ACC112 (cell line): ENCODE data around the gene NTRK2.

Experiments
- H2AFZ ChIP-seq: fragments of 200-600 bp; sonication (generic); one replicate; pipeline ENCODE4 v1.6.0; 2017; ENCODE audit warnings: antibody characterized with exemption, low read length; ENCODE audit not compliant: unreplicated experiment
- H3K27ac ChIP-seq: fragments of 200-600 bp; sonication (generic); 2 replicates; pipeline ENCODE4 v1.5.1; 2014; ENCODE audit warnings: low read depth, mild to moderate bottlenecking, antibody characterized with exemption, low read length, moderate library complexity
- H3K27me3 ChIP-seq: fragments of 200-600 bp; sonication (generic); 2 replicates; pipeline ENCODE4 v1.6.1; 2014; ENCODE audit warnings: mild to moderate bottlenecking, antibody characterized with exemption, low read length, moderate library complexity, mixed read lengths; ENCODE audit not compliant: insufficient read depth
- H3K36me3 ChIP-seq: fragments of 200-600 bp; sonication (generic); 2 replicates; pipeline ENCODE4 v1.6.1; 2016; ENCODE audit warnings: mild to moderate bottlenecking, antibody characterized with exemption, low read length, moderate library complexity, mixed read lengths; ENCODE audit not compliant: insufficient read depth
- H3K4me1 ChIP-seq: fragments of 200-600 bp; sonication (generic); one replicate; pipeline ENCODE4 v1.6.1; 2016; ENCODE audit warnings: low read length, mixed read lengths; ENCODE audit not compliant: insufficient read depth, unreplicated experiment, control insufficient read depth
- H3K4me3 ChIP-seq: fragments of 200-600 bp; sonication (generic); 2 replicates; pipeline ENCODE4 v1.5.1; 2014; ENCODE audit warnings: mild to moderate bottlenecking, low read depth, low read length
- H3K79me2 ChIP-seq: fragments of 200-600 bp; sonication (generic); one replicate; pipeline ENCODE4 v1.6.0; 2016; ENCODE audit warnings: low read length; ENCODE audit not compliant: control insufficient read depth, unreplicated experiment, insufficient read depth

NTRK2 gene

DNA sequence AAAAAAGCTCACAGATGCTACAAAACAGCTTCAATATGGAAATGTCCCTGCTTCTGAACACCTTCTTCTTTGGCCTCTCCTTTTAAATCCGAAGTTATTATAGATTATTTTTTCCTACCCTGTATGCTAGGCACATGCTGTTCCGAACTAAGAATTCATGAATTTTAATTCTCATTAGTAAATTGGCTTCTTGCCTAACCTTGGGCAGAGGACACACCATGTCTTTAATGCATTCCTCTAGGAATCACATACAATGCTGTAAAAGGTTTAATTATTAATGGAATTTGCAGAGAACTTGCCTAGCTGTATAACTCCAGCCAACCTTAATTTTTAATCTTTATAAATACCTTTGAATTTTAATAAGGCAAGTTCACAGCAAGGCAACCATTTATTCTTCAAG is 234.4 kb downstream of the NTRK2 start:
- no peaks in the 10 kb centered on the region for H3K4me1 ChIP-seq
- H3K79me2 ChIP-seq: no peaks in the 10 kb centered on the region
- no peak overlapping the region for H2AFZ ChIP-seq
- no peak overlapping the region for H3K4me3 ChIP-seq
- H3K36me3 ChIP-seq: no peaks in the 10 kb centered on the region
- no peak overlapping the region for H3K27ac ChIP-seq
- H3K27me3 ChIP-seq: no peaks in the 10 kb centered on the region

GRCh38 chr9:84916769-84917168 is 247.2 kb downstream of the NTRK2 start:
- no peak overlapping the region for H2AFZ ChIP-seq
- H3K79me2 ChIP-seq: no peaks in the 10 kb centered on the region
- no peak overlapping the region for H3K4me3 ChIP-seq
- no peaks in the 10 kb centered on the region for H3K36me3 ChIP-seq
- no peak overlapping the region for H3K27ac ChIP-seq
- H3K4me1 ChIP-seq: no peaks in the 10 kb centered on the region
- H3K27me3 ChIP-seq: no peaks in the 10 kb centered on the region

GRCh38 chr9:84917366-84918070 is 248.0 kb downstream of the NTRK2 start:
- Histone ChIP-seq H3K79me2 (no peaks in the 10 kb centered on the region), H3K27ac (no peak overlapping the region), H3K27me3 (no peaks in the 10 kb centered on the region), H3K4me1 (no peaks in the 10 kb centered on the region), H3K36me3 (no peaks in the 10 kb centered on the region), H2AFZ (no peak overlapping the region), H3K4me3 (no peak overlapping the region)

GRCh38 chr9:84919440-84919839 is 249.9 kb downstream of the NTRK2 start:
- H2AFZ ChIP-seq: no peak overlapping the region
- no peaks in the 10 kb centered on the region for H3K27me3 ChIP-seq
- no peaks in the 10 kb centered on the region for H3K79me2 ChIP-seq
- H3K36me3 ChIP-seq: no peaks in the 10 kb centered on the region
- H3K4me3 ChIP-seq: no peak overlapping the region
- H3K27ac ChIP-seq: no peak overlapping the region
- H3K4me1 ChIP-seq: no peaks in the 10 kb centered on the region

- Histone ChIP-seq H3K27ac (no peak overlapping the region), H3K79me2 (no peaks in the 10 kb centered on the region), H2AFZ (no peak overlapping the region), H3K27me3 (no peaks in the 10 kb centered on the region), H3K4me3 (no peak overlapping the region), H3K4me1 (no peaks in the 10 kb centered on the region), H3K36me3 (no peaks in the 10 kb centered on the region)
Observed at GRCh38 chr9:84921175-84921574, 251.6 kb downstream of the NTRK2 start.

- no peak overlapping the region for H3K4me3 ChIP-seq
- no peaks in the 10 kb centered on the region for H3K36me3 ChIP-seq
- no peak overlapping the region for H2AFZ ChIP-seq
Observed at GRCh38 chr9:84922051-84922450, 252.5 kb downstream of the NTRK2 start.

GRCh38 chr9:84924266-84924665 is 254.7 kb downstream of the NTRK2 start:
- Histone ChIP-seq H2AFZ (no peak overlapping the region), H3K27ac (no peak overlapping the region), H3K27me3 (no peaks in the 10 kb centered on the region), H3K4me1 (no peaks in the 10 kb centered on the region), H3K79me2 (no peaks in the 10 kb centered on the region), H3K4me3 (no peak overlapping the region), H3K36me3 (no peaks in the 10 kb centered on the region)

More at GRCh38 chr9:84922051-84922450, 252.5 kb downstream of the NTRK2 start:
- Histone ChIP-seq H3K27ac (no peak overlapping the region), H3K79me2 (no peaks in the 10 kb centered on the region), H3K27me3 (no peaks in the 10 kb centered on the region), H3K4me1 (no peaks in the 10 kb centered on the region)

DNA sequence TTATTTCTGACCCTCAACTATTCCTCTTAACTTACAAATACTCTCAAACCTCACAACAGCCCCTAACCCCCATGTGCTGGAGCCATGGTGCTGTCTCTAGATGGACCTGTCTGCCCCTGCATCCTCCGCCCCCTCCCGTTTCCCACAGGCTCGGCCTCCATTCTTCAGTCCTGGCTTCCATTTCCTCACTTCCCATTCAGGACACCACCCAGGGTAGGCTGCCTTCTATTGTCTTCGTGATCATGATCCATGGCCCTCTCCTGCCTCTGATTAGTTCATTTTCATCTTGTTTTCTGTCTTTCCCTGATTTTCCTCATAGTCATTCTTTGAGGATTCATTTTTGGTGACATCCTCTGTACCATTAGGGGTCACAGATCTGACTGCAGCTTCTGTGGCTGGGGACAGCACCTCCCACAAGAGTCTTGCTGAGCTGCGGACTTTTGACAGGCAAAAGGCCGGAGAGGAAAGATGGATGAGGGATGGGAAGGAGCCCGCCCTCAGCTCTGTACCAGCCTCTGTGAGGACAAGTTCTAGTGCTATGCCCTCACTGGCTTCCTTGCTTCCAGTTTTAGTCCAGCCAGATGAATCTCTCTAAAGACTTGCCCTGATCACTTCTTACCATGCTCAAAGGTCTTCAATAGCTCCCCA is 255.8 kb downstream of the NTRK2 start:
- H2AFZ ChIP-seq: no peak overlapping the region
- no peak overlapping the region for H3K27ac ChIP-seq
- no peaks in the 10 kb centered on the region for H3K79me2 ChIP-seq
- no peak overlapping the region for H3K4me3 ChIP-seq
- no peaks in the 10 kb centered on the region for H3K4me1 ChIP-seq
- no peaks in the 10 kb centered on the region for H3K36me3 ChIP-seq
- no peaks in the 10 kb centered on the region for H3K27me3 ChIP-seq

DNA sequence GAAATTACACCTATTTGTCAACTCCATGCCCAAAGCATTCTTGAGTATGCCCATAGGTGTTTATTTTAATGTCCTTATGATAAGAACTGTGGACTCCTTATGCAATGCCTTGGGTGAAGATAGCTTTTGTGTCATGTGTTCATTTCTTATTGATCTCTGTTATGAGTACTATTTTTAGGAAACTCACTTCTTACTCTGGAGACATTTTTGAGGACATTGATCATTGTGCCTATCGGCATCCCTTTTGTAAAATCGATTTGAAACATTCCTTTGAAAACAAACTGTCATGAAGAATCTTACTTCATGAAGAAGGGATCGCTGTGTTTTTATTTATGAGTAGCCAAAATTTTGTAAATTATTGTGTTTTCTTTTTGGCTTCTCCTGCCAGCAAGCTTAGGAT is 257.3 kb downstream of the NTRK2 start:
- H3K27ac ChIP-seq: no peak overlapping the region
- H3K27me3 ChIP-seq: no peaks in the 10 kb centered on the region
- no peaks in the 10 kb centered on the region for H3K79me2 ChIP-seq
- H2AFZ ChIP-seq: no peak overlapping the region
- no peak overlapping the region for H3K4me3 ChIP-seq
- no peaks in the 10 kb centered on the region for H3K36me3 ChIP-seq
- H3K4me1 ChIP-seq: no peaks in the 10 kb centered on the region

DNA sequence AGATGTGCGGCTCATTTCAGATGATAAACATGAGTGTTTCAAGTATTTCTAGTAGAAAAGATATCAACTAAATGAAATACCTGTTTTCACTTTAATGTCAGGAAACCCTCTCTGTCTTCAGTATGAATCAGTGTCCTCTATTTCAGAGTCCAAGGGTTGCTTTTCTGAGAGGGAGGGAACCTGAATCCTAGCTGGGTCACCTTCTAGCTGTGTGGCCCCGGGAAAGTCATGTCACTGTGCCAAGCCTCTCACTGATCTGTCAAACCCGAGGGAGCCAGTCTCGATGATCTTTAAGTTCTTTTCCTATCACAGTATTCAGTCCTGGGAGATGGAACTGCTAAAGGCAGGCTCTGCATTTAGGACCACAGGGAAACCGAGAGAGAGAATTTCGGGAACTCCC is 258.9 kb downstream of the NTRK2 start:
- Histone ChIP-seq H3K79me2 (no peaks in the 10 kb centered on the region), H3K4me3 (no peak overlapping the region), H3K27ac (no peak overlapping the region), H2AFZ (no peak overlapping the region), H3K36me3 (no peaks in the 10 kb centered on the region), H3K27me3 (no peaks in the 10 kb centered on the region), H3K4me1 (no peaks in the 10 kb centered on the region)

DNA sequence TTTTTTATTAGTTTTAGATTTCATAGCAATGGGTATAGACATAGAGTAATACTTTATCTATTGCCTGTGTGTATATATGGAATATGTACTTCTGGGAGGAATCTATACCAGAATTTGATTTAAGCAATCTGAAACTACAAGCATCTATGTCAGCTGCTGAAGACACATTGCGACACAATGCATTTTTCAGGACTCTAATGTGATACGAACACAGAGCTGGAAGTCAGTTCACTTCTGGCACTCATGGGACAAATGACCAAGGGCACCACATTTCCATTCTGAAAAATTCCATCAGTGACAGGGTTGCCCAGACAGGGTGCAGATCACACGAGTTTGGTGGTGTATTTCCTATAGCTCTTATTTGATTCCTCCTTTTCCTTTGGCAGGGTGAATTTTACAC is 259.5 kb downstream of the NTRK2 start:
- Histone ChIP-seq H3K79me2 (no peaks in the 10 kb centered on the region), H3K4me1 (no peaks in the 10 kb centered on the region), H3K27me3 (no peaks in the 10 kb centered on the region), H3K36me3 (no peaks in the 10 kb centered on the region), H3K4me3 (no peak overlapping the region), H3K27ac (no peak overlapping the region), H2AFZ (no peak overlapping the region)
